GM21723 (cell line): Measurements from ENCODE around the gene SLC33A1.
"Not testable (repeated sequence)": the region's sequence is repeated elsewhere in the genome, so short reads cannot be mapped to it uniquely, and the experiment has no call there.

ENCODE experiments used
- ATAC-seq: cut with Tn5 transposase; IDR thresholded peaks from one replicate; pipeline ENCODE4 v1.9.1; 2021; ENCODE audit warnings: mild to moderate bottlenecking, moderate library complexity; ENCODE audit not compliant: unreplicated experiment

SLC33A1 gene

GRCh38 chr3:155854141-155854940 lies at the start of gene SLC33A1:
SLC33A1 (minus strand) TSS chr3:155854427; CDS start chr3:155853997, 430 bp downstream.
- ATAC-seq = peak; percentile 93

- no peak for ATAC-seq
Observed at GRCh38 chr3:155895379-155895900, 41.2 kb upstream of the SLC33A1 start.

- ATAC-seq = no peak
Observed at GRCh38 chr3:155891321-155891720, 37.1 kb upstream of the SLC33A1 start.

GRCh38 chr3:155890671-155891190 lies 36.5 kb upstream of the SLC33A1 start:
- no peak for ATAC-seq

- ATAC-seq = no peak
Observed at GRCh38 chr3:155889952-155890351, 35.7 kb upstream of the SLC33A1 start.

- ATAC-seq = no peak
Observed at GRCh38 chr3:155889212-155889611, 35.0 kb upstream of the SLC33A1 start.

- ATAC-seq = no peak
Observed at GRCh38 chr3:155886915-155887314, 32.7 kb upstream of the SLC33A1 start.

- not testable (repeated sequence) for ATAC-seq
Observed at GRCh38 chr3:155886348-155886747, 32.1 kb upstream of the SLC33A1 start.

- ATAC-seq = no peak
Observed at GRCh38 chr3:155885292-155885691, 31.1 kb upstream of the SLC33A1 start.

- no peak for ATAC-seq
Observed at GRCh38 chr3:155884292-155884691, 30.1 kb upstream of the SLC33A1 start.

- ATAC-seq = no peak
Observed at GRCh38 chr3:155880286-155880685, 26.1 kb upstream of the SLC33A1 start.

- no peak for ATAC-seq
Observed at GRCh38 chr3:155876503-155876902, 22.3 kb upstream of the SLC33A1 start.

- no peak for ATAC-seq
Observed at GRCh38 chr3:155876037-155876436, 21.8 kb upstream of the SLC33A1 start.

GRCh38 chr3:155872904-155873646 lies 18.8 kb upstream of the SLC33A1 start:
- ATAC-seq = no peak

- ATAC-seq = no peak
Observed at GRCh38 chr3:155871746-155872158, 17.5 kb upstream of the SLC33A1 start.

GRCh38 chr3:155870945-155871745 lies 16.9 kb upstream of the SLC33A1 start:
- ATAC-seq = peak; percentile 40

- peak; percentile 89 for ATAC-seq
Observed at GRCh38 chr3:155870133-155870944, 16.1 kb upstream of the SLC33A1 start, which contains the start of gene GMPS. GMPS (plus strand) TSS chr3:155870650; CDS start chr3:155870871, 221 bp downstream.

GRCh38 chr3:155869691-155870090 lies 15.5 kb upstream of the SLC33A1 start:
- ATAC-seq = no peak

- ATAC-seq = no peak
Observed at GRCh38 chr3:155863072-155863784, 9.0 kb upstream of the SLC33A1 start.
